Measurements from ENCODE around the gene CREBBP.

The CREBBP gene

GRCh38 chr16:3797904-3798811, 82.4 kb downstream of the CREBBP start:
- TF ChIP-seq CTCF (IDR thresholded peaks at IDR 0.05; ENCODE audit: insufficient read depth, low read length, missing control alignments): no peak
- no peak overlapping the region for H3K4me3 ChIP-seq (ENCODE audit: low read depth, low read length)
- no peak for DNase-seq (ENCODE audit: low read depth, low spot score)
- POLR2A ChIA-PET: no interaction called here
- CTCF ChIA-PET: interaction anchor here (3.2 kb wide), 1 partner anchor 15 kb away, joined by 8 read pairs; no protein-coding TSS in a partner anchor

GRCh38 chr16:3797473-3797872, 83.0 kb downstream of the CREBBP start:
- ChIA-PET POLR2A (no interaction called here), CTCF (interaction anchor here (0.9 to 3.2 kb wide), 2 partner anchors 16 to 30 kb away, joined by 3 to 8 read pairs; no protein-coding TSS in a partner anchor)
- no peak for DNase-seq (ENCODE audit: low read depth, low spot score)
- TF ChIP-seq CTCF (IDR thresholded peaks at IDR 0.05; ENCODE audit: insufficient read depth, low read length, missing control alignments): no peak
- no peak overlapping the region for H3K4me3 ChIP-seq (ENCODE audit: low read depth, low read length)

- no peak overlapping the region for H3K4me3 ChIP-seq (ENCODE audit: low read depth, low read length)
- CTCF ChIA-PET: no interaction called here
- TF ChIP-seq CTCF (IDR thresholded peaks at IDR 0.05; ENCODE audit: insufficient read depth, low read length, missing control alignments): no peak
- POLR2A ChIA-PET: no interaction called here
- no peak for DNase-seq (ENCODE audit: low read depth, low spot score)
These were observed 87.3 kb downstream of the CREBBP start for GRCh38 chr16:3793161-3793576.

GRCh38 chr16:3792472-3793012, 88.0 kb downstream of the CREBBP start:
- POLR2A ChIA-PET: no interaction called here
- H3K4me3 ChIP-seq (ENCODE audit: low read depth, low read length): no peak overlapping the region
- CTCF ChIA-PET: no interaction called here
- TF ChIP-seq CTCF (IDR thresholded peaks at IDR 0.05; ENCODE audit: insufficient read depth, low read length, missing control alignments): no peak
- no peak for DNase-seq (ENCODE audit: low read depth, low spot score)

- no peak for TF ChIP-seq CTCF (IDR thresholded peaks at IDR 0.05; ENCODE audit: insufficient read depth, low read length, missing control alignments)
- POLR2A ChIA-PET: no interaction called here
- CTCF ChIA-PET: no interaction called here
- no peak for DNase-seq (ENCODE audit: low read depth, low spot score)
- no peak overlapping the region for H3K4me3 ChIP-seq (ENCODE audit: low read depth, low read length)
These were observed 88.8 kb downstream of the CREBBP start for GRCh38 chr16:3791701-3792100.

- ChIA-PET CTCF (no interaction called here), POLR2A (no interaction called here)
- TF ChIP-seq CTCF (IDR thresholded peaks at IDR 0.05; ENCODE audit: insufficient read depth, low read length, missing control alignments): no peak
- no peak for DNase-seq (ENCODE audit: low read depth, low spot score)
- no peak overlapping the region for H3K4me3 ChIP-seq (ENCODE audit: low read depth, low read length)
These were observed 91.0 kb downstream of the CREBBP start for GRCh38 chr16:3789375-3790099.
